Right ventricle myocardium superior (tissue), 1 donor: ENCODE results near the gene TBC1D5. TPM values are rescaled to one million over a fixed set of nuclear protein-coding genes. Genes with fewer than 3 reads are reported as not detected.
"Not testable (repeated sequence)": the region's sequence is repeated elsewhere in the genome, so short reads cannot be mapped to it uniquely, and the experiment has no call there.

Experiments used
- ATAC-seq: fragments of 200-7000 bp; cut with Tn5 transposase; one replicate; pipeline ENCODE4 v1.9.1; 2020; ENCODE audit warnings: mild to moderate bottlenecking; ENCODE audit not compliant: poor library complexity
- DNase-seq: peaks from one replicate; pipeline ENCODE4 v3.0.0-alpha.2; 2020
- intact Hi-C: fragments of 100-400 bp; cut with DNase I; formaldehyde crosslinking; loops from one replicate; pipeline ENCODE4 v1.11.2; 2022
- long read RNA-seq: library from polyadenylated mRNA; unstranded; transcript quantifications from one replicate; pipeline ENCODE4 v2.0.0, GENCODE V29; 2021
- total RNA-seq: library from RNA; stranded (reverse); fragmentation: NEBNext Ultra II Directional; extraction: Animal tissue kit (Norgen Biotek cat#: 25700); gene quantifications from one replicate; pipeline ENCODE4 v1.2.1, GENCODE V29; 2021
- donor health status: DM: no; HTN: yes; CAD: no; lungs with severe emphysema.

The TBC1D5 gene
- 28.2 TPM for total RNA-seq
- long read RNA-seq, partial matches to known transcripts = 9 of 19 reads
- long read RNA-seq, other reads (novel, unspliced or antisense) = 10 of 19 reads

GRCh38 chr3:17742102-17742879, at the start of gene TBC1D5:
TSS of gene TBC1D5 (minus strand) at chr3:17742631. CDS start at chr3:17508570, 234,061 bp downstream.
- intact Hi-C loops = no loop called here
- DNase-seq = peak; percentile 98
- peak; percentile 97 for ATAC-seq

DNA sequence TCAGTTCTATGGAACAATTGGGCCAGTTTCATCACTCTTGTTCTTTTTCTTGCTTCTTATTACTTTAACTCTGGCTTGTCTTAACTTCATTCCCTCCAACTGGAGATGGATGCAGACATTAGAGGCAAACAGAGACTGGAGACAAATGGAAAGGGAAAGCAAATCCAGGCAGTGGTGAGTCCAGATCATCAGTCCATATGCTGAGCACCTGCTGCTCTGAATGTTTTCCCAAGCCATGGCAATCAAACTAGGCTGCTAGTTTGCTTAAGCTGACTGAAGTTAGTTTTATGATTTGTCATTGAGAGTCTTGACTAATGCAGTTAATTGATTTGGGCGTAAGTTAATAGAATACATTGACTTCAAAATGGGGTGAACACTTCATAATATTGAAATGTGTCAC, 41.0 kb upstream of the TBC1D5 start:
- DNase-seq (no peak), ATAC-seq (no peak)
- intact Hi-C loops = no loop called here

DNA sequence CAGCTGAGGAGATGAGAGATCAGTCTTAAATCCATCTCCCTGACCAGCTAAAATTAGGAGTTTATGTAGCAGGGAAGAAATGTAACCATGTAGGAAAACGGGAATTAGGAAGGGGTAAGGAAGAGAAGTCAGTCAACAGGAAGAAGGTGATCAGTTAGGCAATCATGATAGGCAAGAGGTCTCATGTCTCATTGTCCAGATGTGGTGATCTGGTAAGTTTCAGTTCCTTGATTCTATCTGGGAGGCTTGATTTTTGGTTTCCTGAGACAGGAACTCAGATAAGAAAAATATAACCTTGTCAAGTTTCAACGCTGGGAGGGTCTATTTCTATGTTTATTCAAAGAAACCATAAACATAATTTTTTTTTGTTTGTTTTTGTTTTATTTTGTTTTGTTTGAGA, 40.3 kb upstream of the TBC1D5 start:
- no peak for ATAC-seq
- DNase-seq = no peak
- intact Hi-C loops = no loop called here

GRCh38 chr3:17780369-17780768, 37.9 kb upstream of the TBC1D5 start:
- ATAC-seq, DNase-seq, intact Hi-C loops: not testable (repeated sequence)

DNA sequence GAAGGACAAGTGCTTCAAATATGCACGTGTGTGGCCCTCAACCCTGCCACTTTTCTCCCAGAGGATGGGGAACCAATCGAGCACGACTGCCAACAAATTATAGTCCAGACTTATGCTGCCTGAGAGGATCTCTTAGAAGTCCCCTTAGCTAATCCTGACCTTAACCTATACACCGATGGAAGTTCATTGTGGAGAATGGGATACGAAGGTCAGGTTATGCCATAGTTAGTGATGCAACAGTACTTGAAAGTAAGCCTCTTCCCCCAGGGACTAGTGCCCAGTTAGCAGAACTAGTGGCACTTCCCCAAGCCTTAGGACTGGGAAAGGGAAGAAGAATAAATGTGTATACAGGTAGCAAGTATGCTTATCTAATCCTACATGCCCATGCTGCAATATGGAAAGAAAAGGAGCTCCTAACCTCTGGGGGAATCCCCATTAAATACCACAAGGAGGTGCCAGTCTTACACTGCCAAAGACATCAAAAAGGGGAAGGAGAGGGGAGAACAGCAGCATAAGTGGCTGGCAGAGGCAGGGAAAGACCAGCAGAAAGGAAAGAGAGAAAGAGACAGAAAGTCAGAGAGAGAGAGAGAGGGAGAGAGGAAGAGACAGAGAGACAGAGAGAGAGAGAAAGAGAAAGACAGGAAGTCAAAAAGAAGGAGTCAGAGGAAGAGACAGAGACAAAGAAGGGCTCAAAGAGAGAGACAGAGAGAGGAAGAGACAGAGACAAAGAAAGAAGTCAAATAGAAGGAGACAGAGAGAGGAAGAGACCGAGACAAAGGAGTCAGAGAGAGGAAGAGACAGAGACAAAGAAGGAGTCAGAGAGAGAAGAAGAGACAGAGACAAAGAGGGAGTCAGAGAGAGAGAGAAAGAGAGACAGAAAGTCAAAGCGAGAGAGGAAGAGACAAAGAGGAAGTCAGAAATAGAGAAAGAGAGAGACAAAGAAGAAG, 37.1 kb upstream of the TBC1D5 start:
- ATAC-seq, intact Hi-C loops, DNase-seq: not testable (repeated sequence)

- intact Hi-C loops, ATAC-seq, DNase-seq: not testable (repeated sequence)
Observed at GRCh38 chr3:17777326-17777725, 34.9 kb upstream of the TBC1D5 start.

DNA sequence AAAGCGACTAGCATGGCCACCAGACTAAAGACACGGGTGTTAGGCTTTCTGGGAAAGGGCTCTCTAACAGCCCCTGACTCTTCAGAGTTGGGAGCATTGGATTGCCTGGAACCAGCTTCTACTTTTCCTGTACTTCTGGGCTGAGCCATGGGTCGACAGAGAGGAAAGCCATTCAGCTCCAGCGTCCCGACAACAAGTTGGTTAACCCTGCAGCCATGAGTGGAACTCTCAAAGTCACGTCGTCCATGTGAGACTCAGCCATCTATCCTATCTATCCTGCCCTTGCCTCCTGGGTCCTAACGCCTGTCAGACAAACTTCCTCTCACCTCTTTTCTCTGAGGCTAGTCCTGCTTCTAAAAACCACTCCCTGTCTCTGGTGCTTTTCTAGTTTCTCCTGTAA, 32.6 kb upstream of the TBC1D5 start:
- no peak for DNase-seq
- intact Hi-C loops = no loop called here
- ATAC-seq = no peak

DNA sequence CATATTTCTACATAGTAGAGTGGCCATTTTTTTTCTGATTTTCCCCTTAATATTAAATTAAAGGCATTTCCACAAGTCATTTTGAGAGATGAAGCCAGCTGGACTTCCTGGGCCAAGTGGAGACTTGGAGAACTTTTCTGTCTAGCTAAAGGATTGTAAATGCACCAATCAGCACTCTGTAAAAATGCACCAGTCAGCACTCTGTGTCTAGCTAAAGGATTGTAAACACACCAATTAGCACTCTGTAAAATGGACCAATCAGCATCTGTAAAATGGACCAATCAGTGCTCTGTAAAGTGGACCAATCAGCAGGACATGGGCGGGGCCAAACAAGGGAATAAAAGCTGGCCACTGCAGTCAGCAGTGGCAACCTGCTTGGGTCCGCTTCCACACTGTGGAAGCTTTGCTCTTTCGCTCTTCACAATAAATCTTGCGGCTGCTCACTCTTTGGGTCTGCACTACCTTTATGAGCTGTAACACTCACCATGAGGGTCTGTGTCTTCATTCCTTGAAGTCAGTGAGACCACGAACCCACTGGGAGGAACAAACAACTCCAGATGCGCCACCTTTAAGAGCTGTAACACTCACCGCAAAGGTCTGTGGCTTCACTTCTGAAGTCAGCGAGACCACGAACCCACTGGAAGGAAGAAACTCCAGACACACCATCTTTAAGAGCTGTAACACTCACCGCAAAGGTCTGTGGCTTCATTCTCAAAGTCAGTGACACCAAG, 31.9 kb upstream of the TBC1D5 start:
- ATAC-seq, DNase-seq, intact Hi-C loops: not testable (repeated sequence)

GRCh38 chr3:17772556-17772955, 30.1 kb upstream of the TBC1D5 start:
- intact Hi-C loops = no loop called here
- no peak for ATAC-seq
- no peak for DNase-seq

DNA sequence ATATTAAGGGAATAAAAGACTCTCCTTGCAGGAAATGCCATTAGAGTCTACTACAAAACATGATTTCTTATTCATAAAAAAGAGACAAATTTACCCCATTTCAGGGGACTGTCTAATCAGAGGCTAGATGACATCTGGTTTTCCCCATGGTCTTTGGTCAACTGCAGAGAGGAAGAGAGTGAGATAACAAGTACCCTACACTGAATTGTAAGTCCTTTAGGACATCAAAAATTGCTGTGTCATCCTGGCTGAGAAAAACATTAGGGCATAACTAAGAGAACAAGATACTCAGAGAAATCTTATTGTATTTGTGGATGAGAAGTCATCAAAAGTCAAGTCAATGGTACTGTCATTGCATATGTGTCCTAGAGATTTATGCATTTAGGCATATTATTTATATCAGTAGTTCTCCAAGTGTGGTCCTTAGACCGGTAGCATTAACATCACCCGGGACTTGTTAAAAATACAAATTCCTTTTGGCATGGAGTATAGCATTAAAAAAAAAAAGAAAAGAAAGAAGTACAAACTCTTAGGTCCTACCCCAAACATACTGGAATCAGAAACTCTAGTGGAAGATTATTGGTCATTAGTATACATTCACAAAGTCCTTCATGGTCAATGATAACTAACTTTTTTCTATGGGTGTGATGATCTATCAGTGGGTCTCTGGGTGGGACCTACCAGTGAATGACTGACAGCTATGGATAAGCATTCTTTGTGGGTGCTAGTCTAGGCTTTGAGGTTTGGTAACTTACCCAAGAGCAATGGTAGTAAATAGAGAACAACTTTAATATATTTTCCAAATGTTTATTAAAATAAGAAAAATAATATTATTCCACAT, 29.0 kb upstream of the TBC1D5 start:
- DNase-seq (no peak), ATAC-seq (no peak)
- intact Hi-C loops = no loop called here

DNA sequence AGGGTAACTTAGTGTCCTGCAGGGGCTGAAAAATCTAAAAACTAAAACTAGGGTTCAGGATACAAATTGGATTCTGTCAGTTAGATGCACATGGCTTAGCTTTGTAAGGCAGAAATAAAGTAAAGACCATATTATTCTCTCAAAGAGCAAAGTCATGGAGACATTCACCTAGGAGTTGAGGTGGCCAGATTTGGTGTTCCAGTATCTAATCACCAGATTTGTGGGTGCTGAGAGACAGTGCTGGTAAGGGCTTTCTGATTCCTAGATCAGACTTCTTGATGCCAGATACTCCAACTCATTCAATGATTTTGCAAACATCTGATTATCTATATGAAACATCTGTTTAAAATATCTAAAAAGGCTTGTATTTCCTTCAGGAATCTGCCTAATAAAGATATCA, 28.3 kb upstream of the TBC1D5 start:
- intact Hi-C loops = no loop called here
- no peak for ATAC-seq
- no peak for DNase-seq

DNA sequence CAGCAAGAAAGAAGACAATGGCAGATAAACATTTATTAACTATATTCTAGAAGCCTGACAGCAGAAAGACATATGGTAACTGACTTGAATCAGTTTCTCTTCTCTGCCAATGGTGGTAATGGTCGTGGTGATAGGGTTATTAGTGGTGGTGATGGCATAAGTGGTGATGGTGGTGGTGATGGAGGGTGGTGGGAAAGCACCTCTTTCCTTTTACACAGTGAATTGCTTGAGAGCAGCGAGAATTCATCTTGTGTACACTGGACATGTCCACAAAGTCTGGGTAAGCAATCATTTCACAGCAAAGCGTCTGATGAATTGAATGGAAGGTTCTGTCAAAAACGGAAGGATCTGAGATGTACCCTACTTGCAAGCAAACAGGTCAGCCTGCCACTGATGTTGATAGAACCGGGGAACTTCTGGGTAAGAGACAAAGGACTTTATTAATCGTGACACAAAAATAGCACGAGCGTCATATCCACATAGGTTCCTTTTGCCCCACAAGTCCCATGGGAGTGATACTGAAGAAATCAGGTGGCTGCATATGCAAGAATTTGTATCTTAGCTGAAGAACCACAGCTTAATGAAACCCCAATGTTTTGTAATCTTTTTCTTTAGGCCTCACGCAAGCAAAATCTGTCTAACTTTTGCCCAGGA, 23.5 kb upstream of the TBC1D5 start:
- ATAC-seq (no peak), DNase-seq (no peak)
- intact Hi-C loops = no loop called here

DNA sequence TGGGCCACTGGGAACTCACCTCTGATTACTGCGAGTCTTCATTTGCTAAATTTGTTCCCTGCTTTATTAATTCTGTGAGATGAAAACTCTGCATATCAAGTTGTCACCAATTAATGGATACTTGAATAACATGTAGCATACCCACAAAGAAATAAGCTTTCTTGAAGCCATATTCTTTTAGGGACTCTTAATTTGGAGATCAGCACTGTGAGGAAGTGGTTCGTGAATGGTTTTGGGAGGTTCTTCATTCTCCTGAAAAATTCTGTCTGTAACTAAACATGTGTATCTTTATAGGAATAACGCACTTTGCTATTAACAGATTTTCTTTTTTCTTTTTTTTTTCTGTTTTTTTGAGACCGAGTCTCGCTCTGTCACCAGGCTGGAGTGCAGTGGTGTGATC, 19.1 kb upstream of the TBC1D5 start:
- intact Hi-C loops = no loop called here
- ATAC-seq (no peak), DNase-seq (no peak)

DNA sequence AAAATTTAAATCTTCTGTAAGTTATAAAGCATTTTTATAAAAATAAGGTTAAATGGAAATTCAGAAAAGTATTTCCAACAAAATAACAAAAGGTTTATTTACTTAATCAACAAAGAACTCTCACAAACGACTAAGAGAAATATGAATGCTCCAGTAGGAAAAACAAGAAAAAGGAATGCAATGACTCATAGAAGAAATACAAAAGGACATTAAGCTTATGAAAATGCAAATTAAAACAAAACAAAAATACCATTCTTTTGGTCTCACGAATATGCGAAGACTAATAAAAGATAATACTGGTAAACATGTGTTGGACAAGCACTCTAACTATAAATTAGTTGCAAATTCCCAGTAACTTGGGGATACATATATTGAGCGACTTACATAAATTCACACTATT, 17.5 kb upstream of the TBC1D5 start:
- no peak for DNase-seq
- intact Hi-C loops = no loop called here
- ATAC-seq = no peak

GRCh38 chr3:17755836-17756235, 13.4 kb upstream of the TBC1D5 start:
- intact Hi-C loops = no loop called here
- DNase-seq (no peak), ATAC-seq (no peak)

DNA sequence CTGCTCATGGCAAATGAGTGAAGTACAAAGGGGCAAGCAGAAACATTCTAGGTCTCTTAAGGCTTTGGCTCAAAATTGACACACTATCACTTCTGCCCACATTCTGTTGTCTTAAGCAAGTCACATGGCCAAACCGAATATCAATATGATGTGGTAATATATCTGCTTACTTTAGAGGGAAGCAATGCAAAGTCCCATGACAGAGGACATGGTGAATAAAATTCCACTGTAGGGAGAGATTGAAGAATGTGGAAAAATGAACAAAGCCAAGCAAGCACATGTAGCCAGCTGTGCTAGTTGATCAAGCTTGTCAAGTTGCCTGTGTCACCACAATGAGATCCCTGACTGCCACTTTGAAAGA, 11.2 kb upstream of the TBC1D5 start:
- DNase-seq (no peak), ATAC-seq (no peak)

GRCh38 chr3:17752876-17753631, 10.6 kb upstream of the TBC1D5 start:
- peak; percentile 38 for ATAC-seq
- intact Hi-C loops = no loop called here
- DNase-seq = no peak

More for the DNA sequence above, 11.2 kb upstream of the TBC1D5 start:
- intact Hi-C loops = no loop called here
